H1 (cell line): ENCODE measurements around the gene DTWD2. TPM values are rescaled to one million over a fixed set of nuclear protein-coding genes. Genes with fewer than 3 reads are reported as not detected.
"Not testable (repeated sequence)": the region's sequence is repeated elsewhere in the genome, so short reads cannot be mapped to it uniquely, and the experiment has no call there.

Source experiments
- CTCF ChIA-PET: fragments of 300-600 bp; sonication (Branson Sonifier 250); formaldehyde crosslinking; loops from one replicate; lab custom pipeline; 2021; ENCODE audit not compliant: partially characterized antibody; lab: Charles Lee
- POLR2A ChIA-PET: fragments of 300-600 bp; sonication (Branson Sonifier 250); formaldehyde crosslinking; loops from one replicate; lab custom pipeline; 2021; ENCODE audit warnings: inconsistent platforms; ENCODE audit not compliant: partially characterized antibody; lab: Charles Lee
- DNase-seq, 2 experiments: peaks; one replicate each; pipeline versions ENCODE4 v3.0.0 to v3.0.0-alpha.2; 2010 to 2022; ENCODE audit warnings: low spot score in 2 of 2, low read depth in 1 of 2, mixed read lengths in 1 of 2
- FAIRE-seq: peaks from 2 replicates; lab custom pipeline; 2011; peaks lifted over from hg19 to GRCh38; lab: Jason Lieb, UNC
- H2AFZ ChIP-seq: 2 replicates; pipeline ENCODE4 v1.8.1; 2012; ENCODE audit warnings: low read length, inconsistent platforms
- H2AK5ac ChIP-seq: 2 replicates; pipeline ENCODE4 v1.6.1; 2013; ENCODE audit warnings: low read depth, low read length
- H2BK120ac ChIP-seq: replicated peaks from 2 replicates; pipeline ENCODE3; 2013; ENCODE audit warnings: low read depth, low read length, inconsistent platforms
- H2BK12ac ChIP-seq: 2 replicates; pipeline ENCODE4 v1.6.1; 2013; ENCODE audit warnings: low read depth, low read length
- H2BK15ac ChIP-seq: 2 replicates; pipeline ENCODE4 v1.6.1; 2013; ENCODE audit warnings: low read length
- H2BK20ac ChIP-seq: 2 replicates; pipeline ENCODE4 v1.6.1; 2013; ENCODE audit warnings: low read length
- H2BK5ac ChIP-seq: 2 replicates; pipeline ENCODE4 v1.6.1; 2013; ENCODE audit warnings: low read depth, low read length
- H3K14ac ChIP-seq: 2 replicates; pipeline ENCODE4 v1.6.1; 2013; ENCODE audit warnings: inconsistent platforms; ENCODE audit not compliant: insufficient read length
- H3K18ac ChIP-seq: 2 replicates; pipeline ENCODE4 v1.6.1; 2013; ENCODE audit warnings: low read length; ENCODE audit errors: extremely low read depth
- H3K23ac ChIP-seq: 2 replicates; pipeline ENCODE4 v1.6.1; 2013; ENCODE audit warnings: inconsistent platforms; ENCODE audit not compliant: insufficient read length
- H3K23me2 ChIP-seq: 2 replicates; pipeline ENCODE4 v1.6.1; 2013; ENCODE audit warnings: low read depth, low read length
- H3K27ac ChIP-seq: 2 replicates; pipeline ENCODE4 v1.6.1; 2011; ENCODE audit warnings: low read depth, low read length, inconsistent platforms
- H3K27me3 ChIP-seq, 4 experiments: replicated peaks in 1 of 4; 1 replicate in 1 of 4; 2 replicates in 3 of 4; pipeline versions ENCODE4 v1.6.1 to v1.8.1; 2011 to 2013; ENCODE audit warnings: low read length in 3 of 4, mild to moderate bottlenecking in 3 of 4, inconsistent platforms in 2 of 4, mixed read lengths in 2 of 4, moderate library complexity in 1 of 4; ENCODE audit not compliant: control insufficient read depth in 3 of 4, insufficient read depth in 3 of 4; ENCODE audit errors: extremely low read depth in 1 of 4
- H3K36me3 ChIP-seq, 4 experiments: 2 replicates each; pipeline versions ENCODE4 v1.6.1 to v1.8.1; 2011 to 2013; ENCODE audit warnings: mild to moderate bottlenecking in 4 of 4, low read length in 3 of 4, moderate library complexity in 2 of 4, control low read depth in 1 of 4, inconsistent platforms in 1 of 4; ENCODE audit not compliant: insufficient read depth in 4 of 4, control insufficient read depth in 2 of 4
- H3K4ac ChIP-seq: replicated peaks from 2 replicates; pipeline ENCODE3; 2013; ENCODE audit warnings: low read length, low read depth, mixed read lengths, inconsistent platforms; ENCODE audit not compliant: insufficient read length
- H3K4me1 ChIP-seq, 4 experiments: replicated peaks in 1 of 4; 1 replicate in 1 of 4; 2 replicates in 3 of 4; pipeline versions ENCODE4 v1.6.1 to v1.8.1; 2011 to 2013; ENCODE audit warnings: low read length in 3 of 4, inconsistent platforms in 2 of 4, mixed read lengths in 1 of 4; ENCODE audit not compliant: insufficient read depth in 4 of 4, control insufficient read depth in 3 of 4
- H3K4me2 ChIP-seq, 2 experiments: 2 replicates each; pipeline versions ENCODE4 v1.6.1 to v1.8.1; 2011 to 2013; ENCODE audit warnings: low read depth in 2 of 2, low read length in 2 of 2, control low read depth in 1 of 2, inconsistent platforms in 1 of 2, mild to moderate bottlenecking in 1 of 2; ENCODE audit not compliant: insufficient read depth in 1 of 2
- H3K4me3 ChIP-seq, 4 experiments: fragments of 200-600, 300-600 bp in 1 of 4; sonication (generic), shearing (Covaris generic), sonication (Bioruptor Twin) in 1 of 4; 2 replicates each; pipeline versions ENCODE4 v1.5.1 to v1.8.1; 2011 to 2016; ENCODE audit warnings: low read length in 4 of 4, low read depth in 3 of 4, control low read depth in 2 of 4, inconsistent platforms in 2 of 4, mild to moderate bottlenecking in 2 of 4, mixed read lengths in 1 of 4, moderate library complexity in 1 of 4; ENCODE audit not compliant: insufficient read depth in 2 of 4; ENCODE audit errors: extremely low read depth in 1 of 4
- H3K56ac ChIP-seq: replicated peaks from 2 replicates; pipeline ENCODE3; 2013; ENCODE audit warnings: low read depth, mild to moderate bottlenecking, mixed read lengths, low read length, inconsistent platforms; ENCODE audit not compliant: insufficient read length
- H3K79me1 ChIP-seq: 2 replicates; pipeline ENCODE4 v1.6.1; 2013; ENCODE audit warnings: low read depth, low read length, control low read depth
- H3K79me2 ChIP-seq, 2 experiments: 2 replicates each; pipeline versions ENCODE4 v1.6.1 to v1.8.1; 2012 to 2013; ENCODE audit warnings: low read length in 2 of 2, mild to moderate bottlenecking in 2 of 2, inconsistent platforms in 1 of 2; ENCODE audit not compliant: insufficient read depth in 2 of 2, control insufficient read depth in 1 of 2
- H3K9ac ChIP-seq, 4 experiments: replicated peaks in 1 of 4; 1 replicate in 1 of 4; 2 replicates in 3 of 4; pipeline versions ENCODE4 v1.6.1 to v1.8.1; 2011 to 2013; ENCODE audit warnings: low read depth in 3 of 4, low read length in 3 of 4, control low read depth in 2 of 4, mild to moderate bottlenecking in 2 of 4, moderate library complexity in 2 of 4, inconsistent platforms in 1 of 4; ENCODE audit errors: extremely low read depth in 1 of 4
- H3K9me3 ChIP-seq, 2 experiments: 2 replicates each; pipeline versions ENCODE4 v1.6.1 to v1.8.1; 2012 to 2013; ENCODE audit warnings: mild to moderate bottlenecking in 2 of 2, moderate library complexity in 2 of 2, control low read depth in 1 of 2, inconsistent platforms in 1 of 2, low read depth in 1 of 2, low read length in 1 of 2, mixed read lengths in 1 of 2; ENCODE audit not compliant: insufficient read depth in 2 of 2
- H4K20me1 ChIP-seq, 2 experiments: replicated peaks in 1 of 2; 2 replicates each; pipeline versions ENCODE3 to v1.8.1; 2011 to 2013; ENCODE audit warnings: inconsistent platforms in 2 of 2, low read length in 2 of 2, mild to moderate bottlenecking in 1 of 2; ENCODE audit not compliant: insufficient read depth in 2 of 2, control insufficient read depth in 1 of 2
- H4K5ac ChIP-seq: 2 replicates; pipeline ENCODE4 v1.6.1; 2013; ENCODE audit warnings: low read length, low read depth, mixed read lengths, inconsistent platforms; ENCODE audit not compliant: insufficient read length
- H4K8ac ChIP-seq: 2 replicates; pipeline ENCODE4 v1.8.0; 2013; ENCODE audit warnings: mild to moderate bottlenecking, moderate library complexity, low read length, inconsistent platforms; ENCODE audit not compliant: insufficient read depth; ENCODE audit errors: extremely low read depth
- H4K91ac ChIP-seq: replicated peaks from 2 replicates; pipeline ENCODE3; 2013; ENCODE audit warnings: low read length, mixed read lengths, inconsistent platforms; ENCODE audit not compliant: insufficient read length
- WGBS, 2 experiments: shearing (Covaris generic) in 1 of 2; methylation state at CpG; one replicate each; pipeline versions ENCODE4 v1.1.6 to v1.1.7; 2013 to 2015; ENCODE audit warnings: low lambda C conversion rate in 2 of 2, mixed read lengths in 2 of 2, inconsistent platforms in 1 of 2, low coverage in 1 of 2, missing lambda C conversion rate in 1 of 2; ENCODE audit not compliant: insufficient replicate concordance in 2 of 2, insufficient coverage in 1 of 2, insufficient read length in 1 of 2; ENCODE audit errors: extremely low coverage in 1 of 2, missing lambda C conversion rate in 1 of 2; 5-methylcytosine and 5-hydroxymethylcytosine counted together
- polyA plus RNA-seq, 7 experiments: library from polyadenylated mRNA; depleted of rRNA in 3 of 7; stranded (reverse) in 5 of 7; unstranded in 2 of 7; fragments of >200 nt in 5 of 7; fragments of 200-250 nt in 2 of 7; gene quantifications; 1 replicate in 5 of 7; 2 replicates in 1 of 7; 4 replicates in 1 of 7; pipeline versions ENCODE4 v1.2.1 to v1.2.3, GENCODE V29; 2011 to 2013; ENCODE audit warnings: missing spikeins in 2 of 7, mixed read lengths in 2 of 7
- total RNA-seq: library from RNA; stranded (reverse); fragmentation: NEBNext Ultra II Directional; extraction: Animal tissue kit (Norgen Biotek cat#: 25700); gene quantifications from 2 replicates; pipeline ENCODE4 v1.2.1, GENCODE V29; 2021

The DTWD2 gene
- total and polyA plus RNA-seq, 2 of the 8 experiments (the other 6 are each of a cell fraction or from before 2014, with no cell fraction given): 4.3 to 17.1 TPM

DNA sequence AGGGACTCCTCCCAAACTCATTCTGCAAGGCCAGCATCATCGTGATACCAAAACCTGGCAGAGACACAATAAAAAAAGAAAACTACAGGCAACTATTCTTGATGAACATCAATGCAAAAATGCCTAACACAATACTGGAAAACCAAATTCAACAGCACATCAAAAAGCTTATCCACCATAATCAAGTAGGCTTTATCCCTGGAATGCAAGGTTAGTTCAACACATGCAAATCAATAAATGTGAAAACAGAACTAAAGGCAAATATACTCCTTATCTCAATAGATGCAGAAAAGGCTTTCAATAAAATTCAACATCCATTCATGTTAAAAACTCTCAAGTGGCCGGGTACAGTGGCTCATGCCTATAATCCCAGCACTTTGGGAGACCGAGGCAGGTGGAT is 111.5 kb downstream of the DTWD2 start:
- H2BK5ac ChIP-seq, H3K79me2 ChIP-seq, H3K56ac ChIP-seq, H3K4me1 ChIP-seq, H4K91ac ChIP-seq, H3K27me3 ChIP-seq, H3K14ac ChIP-seq, FAIRE-seq, H3K23me2 ChIP-seq, H3K79me1 ChIP-seq, H3K4ac ChIP-seq, H4K8ac ChIP-seq, H3K27ac ChIP-seq, H4K5ac ChIP-seq, CTCF ChIA-PET, H3K23ac ChIP-seq, H3K9ac ChIP-seq, H2AFZ ChIP-seq, H2AK5ac ChIP-seq, H2BK120ac ChIP-seq, H3K36me3 ChIP-seq, H3K4me3 ChIP-seq, DNase-seq, H3K9me3 ChIP-seq, POLR2A ChIA-PET, H3K4me2 ChIP-seq, H2BK12ac ChIP-seq, H3K18ac ChIP-seq, H2BK15ac ChIP-seq, H2BK20ac ChIP-seq, H4K20me1 ChIP-seq: not testable (repeated sequence)
- WGBS, 2 experiments: 88% methylated on average over 3 of the region's 3 CpGs; no CpG with 5 or more reads in 1 of the 2 experiments
